ENCODE data around the gene FAM168A. TPM values are rescaled to one million over a fixed set of nuclear protein-coding genes. Genes with fewer than 3 reads are reported as not detected.

The FAM168A gene
- total RNA-seq, 5 donors from 2014 or later (not counting 1 experiment from before 2014, with no cell fraction given), result 23.6 to 27.0 (median 24.7) TPM

- Histone ChIP-seq H3K27ac (ENCODE audit: low read length) (no peak overlapping the region), H3K9me3 (no peaks in the 10 kb centered on the region), H3K4me1 (ENCODE audit: control insufficient read depth in 1 of 2, extremely low read depth in 1 of 2, insufficient read depth in 2 of 2, low read length in 2 of 2) (peaks cover 5 to 8% of the 10 kb centered on the region in 2 experiments), H3K27me3 (replicated peaks in 1 of 2; ENCODE audit: control insufficient read depth in 2 of 2, extremely low read depth in 1 of 2, insufficient read depth in 2 of 2, low read length in 1 of 2) (peaks cover 0 to 3% of the 10 kb centered on the region in 2 experiments), H3K36me3 (ENCODE audit: control insufficient read depth in 2 of 2, extremely low read depth in 1 of 2, insufficient read depth in 1 of 2, low read length in 1 of 2) (no peaks in the 10 kb centered on the region), H3K4me3 (ENCODE audit: control insufficient read depth in 1 of 2, extremely low read depth in 1 of 2, low read length in 1 of 2) (no peak overlapping the region)
- H3K4me1 Mint-ChIP-seq, result peaks cover 8 to 9% (median 9%) of the 10 kb centered on the region in 3 donors
- ChIA-PET CTCF (interaction anchor here (0.7 to 1.0 kb wide), 2 partner anchors 15 to 20 kb away, joined by 4 read pairs; no protein-coding TSS in a partner anchor), POLR2A (interaction anchor here in 1 of 2 donors (0.5 kb wide), 1 partner anchor 283 kb away, joined by 4 read pairs; no protein-coding TSS in a partner anchor)
- H3K27me3 Mint-ChIP-seq, result no peaks in the 10 kb centered on the region
- DNase-seq (no peak), ATAC-seq (replicated peaks in 1 of 4) (peak; percentile 45 to 62 (median 57))
- peak overlapping the region in 1 of 3 donors; percentile 2 for H3K4me3 Mint-ChIP-seq
- peak overlapping the region; percentile 81 to 82 for H3K27ac Mint-ChIP-seq
- no peaks in the 10 kb centered on the region for H3K36me3 Mint-ChIP-seq
- H3K9me3 Mint-ChIP-seq, result no peaks in the 10 kb centered on the region
- 19% methylated on average over 2 of the region's 2 CpGs for WGBS (ENCODE audit: insufficient coverage)
Measured at GRCh38 chr11:73640592-73640991, 42.7 kb upstream of the FAM168A start.

- ChIA-PET CTCF (interaction anchor here in 1 of 2 donors (0.6 to 1.2 kb wide), 2 partner anchors 11 to 1747 kb away, joined by 3 read pairs; no protein-coding TSS in a partner anchor), POLR2A (interaction anchor here in 1 of 2 donors (0.6 kb wide), 1 partner anchor 39 kb away, joined by 5 read pairs; no protein-coding TSS in a partner anchor)
- H3K4me1 Mint-ChIP-seq, result peaks cover 15 to 24% (median 17%) of the 10 kb centered on the region in 3 donors
- H3K27me3 Mint-ChIP-seq, result no peaks in the 10 kb centered on the region
- H3K4me3 Mint-ChIP-seq, result no peak overlapping the region
- H3K36me3 ChIP-seq (ENCODE audit: control insufficient read depth in 2 of 2, extremely low read depth in 1 of 2, insufficient read depth in 1 of 2, low read length in 1 of 2), result no peaks in the 10 kb centered on the region
- H3K27ac ChIP-seq (ENCODE audit: low read length), result no peak overlapping the region
- H3K27ac Mint-ChIP-seq, result no peak overlapping the region
- H3K9me3 Mint-ChIP-seq, result peaks cover 0 to 3% (median 0%) of the 10 kb centered on the region in 3 donors
- H3K9me3 ChIP-seq, result no peaks in the 10 kb centered on the region
- peaks cover 12 to 22% of the 10 kb centered on the region in 2 experiments for H3K4me1 ChIP-seq (ENCODE audit: control insufficient read depth in 1 of 2, extremely low read depth in 1 of 2, insufficient read depth in 2 of 2, low read length in 2 of 2)
- no CpG with 5 or more reads among the region's 1 CpG for WGBS (ENCODE audit: insufficient coverage)
- no peak overlapping the region for H3K4me3 ChIP-seq (ENCODE audit: control insufficient read depth in 1 of 2, extremely low read depth in 1 of 2, low read length in 1 of 2)
- no peak for ATAC-seq (replicated peaks in 1 of 4)
- DNase-seq, result no peak
- H3K36me3 Mint-ChIP-seq, result no peaks in the 10 kb centered on the region
- H3K27me3 ChIP-seq (replicated peaks in 1 of 2; ENCODE audit: control insufficient read depth in 2 of 2, extremely low read depth in 1 of 2, insufficient read depth in 2 of 2, low read length in 1 of 2), result peaks cover 0 to 3% of the 10 kb centered on the region in 2 experiments
Measured at GRCh38 chr11:73637012-73637411, 39.1 kb upstream of the FAM168A start.

- 88% methylated on average over 4 of the region's 5 CpGs for WGBS (ENCODE audit: insufficient coverage)
- Mint-ChIP-seq H3K36me3 (no peaks in the 10 kb centered on the region), H3K4me1 (peaks cover 15 to 24% (median 17%) of the 10 kb centered on the region in 3 donors), H3K27me3 (no peaks in the 10 kb centered on the region), H3K9me3 (peaks cover 0 to 4% (median 0%) of the 10 kb centered on the region in 3 donors), H3K27ac (no peak overlapping the region), H3K4me3 (no peak overlapping the region)
- Histone ChIP-seq H3K9me3 (no peaks in the 10 kb centered on the region), H3K4me3 (ENCODE audit: control insufficient read depth in 1 of 2, extremely low read depth in 1 of 2, low read length in 1 of 2) (no peak overlapping the region), H3K27ac (ENCODE audit: low read length) (no peak overlapping the region), H3K36me3 (ENCODE audit: control insufficient read depth in 2 of 2, extremely low read depth in 1 of 2, insufficient read depth in 1 of 2, low read length in 1 of 2) (no peaks in the 10 kb centered on the region), H3K27me3 (replicated peaks in 1 of 2; ENCODE audit: control insufficient read depth in 2 of 2, extremely low read depth in 1 of 2, insufficient read depth in 2 of 2, low read length in 1 of 2) (peaks cover 0 to 3% of the 10 kb centered on the region in 2 experiments), H3K4me1 (ENCODE audit: control insufficient read depth in 1 of 2, extremely low read depth in 1 of 2, insufficient read depth in 2 of 2, low read length in 2 of 2) (peaks cover 11 to 22% of the 10 kb centered on the region in 2 experiments)
- DNase-seq (no peak), ATAC-seq (replicated peaks in 1 of 4) (no peak)
- ChIA-PET POLR2A (no interaction called here), CTCF (interaction anchor here (0.6 to 2.3 kb wide), 3 partner anchors 10 to 1394 kb away, joined by 3 to 6 read pairs (median 3); no protein-coding TSS in a partner anchor)
Measured at GRCh38 chr11:73636249-73636648, 38.3 kb upstream of the FAM168A start.

- peaks cover 7 to 21% of the 10 kb centered on the region in 2 experiments for H3K4me1 ChIP-seq (ENCODE audit: control insufficient read depth in 1 of 2, extremely low read depth in 1 of 2, insufficient read depth in 2 of 2, low read length in 2 of 2)
- no peak overlapping the region for H3K4me3 ChIP-seq (ENCODE audit: control insufficient read depth in 1 of 2, extremely low read depth in 1 of 2, low read length in 1 of 2)
- Mint-ChIP-seq H3K36me3 (no peaks in the 10 kb centered on the region), H3K4me3 (no peak overlapping the region), H3K27me3 (no peaks in the 10 kb centered on the region), H3K4me1 (peaks cover 14 to 24% (median 15%) of the 10 kb centered on the region in 3 donors), H3K27ac (no peak overlapping the region), H3K9me3 (peaks cover 0 to 4% (median 0%) of the 10 kb centered on the region in 3 donors)
- DNase-seq (no peak), ATAC-seq (replicated peaks in 1 of 4) (no peak)
- 97% methylated on average over 5 of the region's 5 CpGs for WGBS (ENCODE audit: insufficient coverage)
- H3K27me3 ChIP-seq (replicated peaks in 1 of 2; ENCODE audit: control insufficient read depth in 2 of 2, extremely low read depth in 1 of 2, insufficient read depth in 2 of 2, low read length in 1 of 2), result peaks cover 0 to 3% of the 10 kb centered on the region in 2 experiments
- ChIA-PET CTCF (interaction anchor here in 1 of 2 donors (0.6 to 2.3 kb wide), 2 partner anchors 9 to 1394 kb away, joined by 3 to 6 read pairs; no protein-coding TSS in a partner anchor), POLR2A (no interaction called here)
- H3K9me3 ChIP-seq, result no peaks in the 10 kb centered on the region
- no peaks in the 10 kb centered on the region for H3K36me3 ChIP-seq (ENCODE audit: control insufficient read depth in 2 of 2, extremely low read depth in 1 of 2, insufficient read depth in 1 of 2, low read length in 1 of 2)
- no peak overlapping the region for H3K27ac ChIP-seq (ENCODE audit: low read length)
Measured at GRCh38 chr11:73635721-73636120, 37.8 kb upstream of the FAM168A start.

GRCh38 chr11:73633999-73634398 lies 36.1 kb upstream of the FAM168A start:
- ChIA-PET POLR2A (no interaction called here), CTCF (interaction anchor here in 1 of 2 donors (2.3 kb wide), 1 partner anchor 8 kb away, joined by 6 read pairs; no protein-coding TSS in a partner anchor)
- ATAC-seq (replicated peaks in 1 of 4) (peak; percentile 57 to 86 (median 82)), DNase-seq (peak in 1 of 35 experiments; percentile 27)
- Histone ChIP-seq H3K27ac (ENCODE audit: low read length) (no peak overlapping the region), H3K27me3 (replicated peaks in 1 of 2; ENCODE audit: control insufficient read depth in 2 of 2, extremely low read depth in 1 of 2, insufficient read depth in 2 of 2, low read length in 1 of 2) (no peaks in the 10 kb centered on the region), H3K9me3 (no peaks in the 10 kb centered on the region), H3K36me3 (ENCODE audit: control insufficient read depth in 2 of 2, extremely low read depth in 1 of 2, insufficient read depth in 1 of 2, low read length in 1 of 2) (no peaks in the 10 kb centered on the region), H3K4me3 (ENCODE audit: control insufficient read depth in 1 of 2, extremely low read depth in 1 of 2, low read length in 1 of 2) (no peak overlapping the region), H3K4me1 (ENCODE audit: control insufficient read depth in 1 of 2, extremely low read depth in 1 of 2, insufficient read depth in 2 of 2, low read length in 2 of 2) (peaks cover 7 to 14% of the 10 kb centered on the region in 2 experiments)
- Mint-ChIP-seq H3K4me3 (no peak overlapping the region), H3K9me3 (peaks cover 0 to 4% (median 0%) of the 10 kb centered on the region in 3 donors), H3K4me1 (peaks cover 6 to 16% (median 8%) of the 10 kb centered on the region in 3 donors), H3K27ac (peak overlapping the region; percentile 57 to 82), H3K27me3 (no peaks in the 10 kb centered on the region), H3K36me3 (no peaks in the 10 kb centered on the region)
- WGBS (ENCODE audit: insufficient coverage), result no CpG with 5 or more reads among the region's 2 CpGs

GRCh38 chr11:73632996-73633395 lies 35.1 kb upstream of the FAM168A start:
- peaks cover 7 to 14% of the 10 kb centered on the region in 2 experiments for H3K4me1 ChIP-seq (ENCODE audit: control insufficient read depth in 1 of 2, extremely low read depth in 1 of 2, insufficient read depth in 2 of 2, low read length in 2 of 2)
- CTCF ChIA-PET, result no interaction called here

More at GRCh38 chr11:73632996-73633395, 35.1 kb upstream of the FAM168A start:
- Mint-ChIP-seq H3K9me3 (peaks cover 0 to 4% (median 0%) of the 10 kb centered on the region in 3 donors), H3K36me3 (no peaks in the 10 kb centered on the region), H3K4me1 (peaks cover 6 to 16% (median 8%) of the 10 kb centered on the region in 3 donors), H3K27ac (no peak overlapping the region), H3K4me3 (no peak overlapping the region), H3K27me3 (no peaks in the 10 kb centered on the region)
- Histone ChIP-seq H3K4me3 (ENCODE audit: control insufficient read depth in 1 of 2, extremely low read depth in 1 of 2, low read length in 1 of 2) (no peak overlapping the region), H3K27me3 (replicated peaks in 1 of 2; ENCODE audit: control insufficient read depth in 2 of 2, extremely low read depth in 1 of 2, insufficient read depth in 2 of 2, low read length in 1 of 2) (no peaks in the 10 kb centered on the region), H3K36me3 (ENCODE audit: control insufficient read depth in 2 of 2, extremely low read depth in 1 of 2, insufficient read depth in 1 of 2, low read length in 1 of 2) (no peaks in the 10 kb centered on the region), H3K27ac (ENCODE audit: low read length) (no peak overlapping the region), H3K9me3 (no peaks in the 10 kb centered on the region)
- ATAC-seq (replicated peaks in 1 of 4) (no peak), DNase-seq (no peak)
- POLR2A ChIA-PET, result no interaction called here
- WGBS (ENCODE audit: insufficient coverage), result 94% methylated on average over 4 of the region's 4 CpGs

Measured in T-cell (primary cell).